GM19455 (cell line): ENCODE results near the gene CAMK2D.

Experiments
- ATAC-seq: cut with Tn5 transposase; IDR thresholded peaks from one replicate; pipeline ENCODE4 v1.9.1; 2021; ENCODE audit not compliant: unreplicated experiment

Gene CAMK2D

GRCh38 chr4:113482325-113482724 is 279.2 kb downstream of the CAMK2D start:
- ATAC-seq, result no peak

- ATAC-seq, result no peak
These were observed 279.7 kb downstream of the CAMK2D start for GRCh38 chr4:113481820-113482219.

GRCh38 chr4:113480109-113480508 is 281.4 kb downstream of the CAMK2D start:
- ATAC-seq, result no peak

- ATAC-seq, result no peak
These were observed 283.5 kb downstream of the CAMK2D start for GRCh38 chr4:113478032-113478431.

- ATAC-seq, result no peak
These were observed 284.7 kb downstream of the CAMK2D start for GRCh38 chr4:113476800-113477199.

- no peak for ATAC-seq
These were observed 287.5 kb downstream of the CAMK2D start for GRCh38 chr4:113474017-113474416.

GRCh38 chr4:113472864-113473263 is 288.7 kb downstream of the CAMK2D start:
- no peak for ATAC-seq

GRCh38 chr4:113471146-113471860 is 290.2 kb downstream of the CAMK2D start:
- no peak for ATAC-seq

GRCh38 chr4:113469926-113470325 is 291.6 kb downstream of the CAMK2D start:
- no peak for ATAC-seq

GRCh38 chr4:113469023-113469390 is 292.5 kb downstream of the CAMK2D start:
- ATAC-seq, result no peak

GRCh38 chr4:113468165-113469022 is 293.1 kb downstream of the CAMK2D start:
- no peak for ATAC-seq

GRCh38 chr4:113467581-113467980 is 294.0 kb downstream of the CAMK2D start:
- ATAC-seq, result no peak

GRCh38 chr4:113462286-113462685 is 299.3 kb downstream of the CAMK2D start:
- ATAC-seq, result no peak

GRCh38 chr4:113461281-113461680 is 300.3 kb downstream of the CAMK2D start:
- ATAC-seq, result no peak

GRCh38 chr4:113457886-113458285 is 303.7 kb downstream of the CAMK2D start:
- no peak for ATAC-seq

- ATAC-seq, result no peak
These were observed 304.4 kb downstream of the CAMK2D start for GRCh38 chr4:113457121-113457520.

- ATAC-seq, result no peak
These were observed 306.5 kb downstream of the CAMK2D start for GRCh38 chr4:113455061-113455460.

- ATAC-seq, result no peak
These were observed 308.5 kb downstream of the CAMK2D start for GRCh38 chr4:113452868-113453620.

- no peak for ATAC-seq
These were observed 309.4 kb downstream of the CAMK2D start for GRCh38 chr4:113452152-113452551.

GRCh38 chr4:113450295-113451080 is 311.1 kb downstream of the CAMK2D start:
- no peak for ATAC-seq
